HepG2 (cell line): ENCODE measurements around the gene PANK2. TPM values are rescaled to one million over a fixed set of nuclear protein-coding genes. Genes with fewer than 3 reads are reported as not detected.

ENCODE experiments used
- ERF ChIP-seq: IDR thresholded peaks from 2 replicates; pipeline ENCODE4 v1.6.1; 2018; ENCODE audit warnings: missing biosample characterization, missing genetic modification reagents
- FOXO4 ChIP-seq: sonication (generic); formaldehyde crosslinking; conservative IDR thresholded peaks from 2 replicates; pipeline ENCODE4 v1.8.1; 2023; ENCODE audit warnings: missing genetic modification reagents
- HNF4G ChIP-seq, 2 experiments: sonication (generic) in 1 of 2; formaldehyde crosslinking in 1 of 2; IDR thresholded peaks; 2 replicates each; pipeline versions ENCODE4 v1.4.0 to v1.6.1; 2011 to 2020; ENCODE audit warnings: borderline replicate concordance in 2 of 2, low read depth in 2 of 2, mild to moderate bottlenecking in 2 of 2, low read length in 1 of 2, missing genetic modification reagents in 1 of 2, moderate library complexity in 1 of 2
- KLF12 ChIP-seq: sonication (generic); formaldehyde crosslinking; IDR thresholded peaks from 2 replicates; pipeline ENCODE4 v1.4.0; 2020; ENCODE audit warnings: missing genetic modification reagents, borderline replicate concordance
- MED8 ChIP-seq: sonication (generic); formaldehyde crosslinking; IDR thresholded peaks from 2 replicates; pipeline ENCODE4 v1.8.1; 2023; ENCODE audit warnings: mild to moderate bottlenecking, missing genetic modification reagents; ENCODE audit not compliant: insufficient replicate concordance
- MEIS1 ChIP-seq: sonication (generic); formaldehyde crosslinking; IDR thresholded peaks from 2 replicates; pipeline ENCODE4 v1.9.0; 2021; ENCODE audit warnings: mild to moderate bottlenecking, missing genetic modification reagents, moderate library complexity, borderline replicate concordance
- MLX ChIP-seq: IDR thresholded peaks from 2 replicates; pipeline ENCODE4 v1.6.1; 2016
- NCOA1 ChIP-seq: sonication (generic); formaldehyde crosslinking; IDR thresholded peaks from 2 replicates; pipeline ENCODE4 v1.9.0; 2021; ENCODE audit warnings: missing genetic modification reagents
- TRIM24 ChIP-seq: sonication (generic); formaldehyde crosslinking; IDR thresholded peaks from 2 replicates; pipeline ENCODE4 v1.8.0; 2022; ENCODE audit warnings: mild to moderate bottlenecking, missing genetic modification reagents
- ZMAT3 ChIP-seq: sonication (generic); formaldehyde crosslinking; conservative IDR thresholded peaks from 2 replicates; pipeline ENCODE4 v1.7.0; 2021; ENCODE audit warnings: missing genetic modification reagents
- ZNF256 ChIP-seq: sonication (generic); formaldehyde crosslinking; conservative IDR thresholded peaks from 2 replicates; pipeline ENCODE4 v1.4.0; 2020; ENCODE audit warnings: missing genetic modification reagents
- ZNF317 ChIP-seq: sonication (generic); formaldehyde crosslinking; IDR thresholded peaks from 2 replicates; pipeline ENCODE4 v1.5.0; 2020; ENCODE audit warnings: mild to moderate bottlenecking, missing genetic modification reagents
- ZNF547 ChIP-seq: sonication (generic); formaldehyde crosslinking; IDR thresholded peaks from 2 replicates; pipeline ENCODE4 v1.5.1; 2020; ENCODE audit warnings: mild to moderate bottlenecking, missing genetic modification reagents
- ZNF570 ChIP-seq: sonication (generic); formaldehyde crosslinking; IDR thresholded peaks from 2 replicates; pipeline ENCODE4 v1.4.0; 2020; ENCODE audit warnings: mild to moderate bottlenecking, missing genetic modification reagents, borderline replicate concordance
- ZNF572 ChIP-seq: sonication (generic); formaldehyde crosslinking; IDR thresholded peaks from 2 replicates; pipeline ENCODE4 v1.5.1; 2020; ENCODE audit warnings: mild to moderate bottlenecking, missing genetic modification reagents
- ZNF576 ChIP-seq: sonication (generic); formaldehyde crosslinking; IDR thresholded peaks from 2 replicates; pipeline ENCODE4 v1.4.0; 2020; ENCODE audit warnings: mild to moderate bottlenecking, missing genetic modification reagents
- ZNF800 ChIP-seq: sonication (generic); formaldehyde crosslinking; IDR thresholded peaks from 2 replicates; pipeline ENCODE4 v1.4.0; 2020; ENCODE audit warnings: missing genetic modification reagents
- polyA plus RNA-seq, 8 experiments: library from polyadenylated mRNA; depleted of rRNA in 3 of 8; stranded (reverse) in 7 of 8; unstranded in 1 of 8; fragments of >200 nt; fragmentation: Illumina TruSeq in 4 of 8; extraction: Trizol in 4 of 8; gene quantifications; 2 replicates each; pipeline versions ENCODE4 v1.2.1 to v1.2.3, GENCODE V29; 2011 to 2016; ENCODE audit warnings: low read depth in 4 of 8, missing spikeins in 1 of 8, mixed read lengths in 1 of 8; ENCODE audit not compliant: insufficient read depth in 1 of 8
- total RNA-seq, 5 experiments: library from RNA; depleted of rRNA; stranded (reverse); fragments of >200 nt; fragmentation: Illumina TruSeq; extraction: Trizol; gene quantifications; 2 replicates each; pipeline ENCODE4 v1.2.3, GENCODE V29; 2016; ENCODE audit warnings: low read depth in 1 of 5
- TF ChIP-seq, protein P1 (sequence below): IDR thresholded peaks from 2 replicates; pipeline ENCODE4 v1.6.1; 2016; ENCODE audit warnings: low read depth, borderline replicate concordance
- TF ChIP-seq, protein P2 (sequence below): sonication (generic); formaldehyde crosslinking; conservative IDR thresholded peaks from 2 replicates; pipeline ENCODE4 v1.4.0; 2020; ENCODE audit warnings: mild to moderate bottlenecking, missing genetic modification reagents, moderate library complexity
- TF ChIP-seq, protein P3 (sequence below): sonication (generic); formaldehyde crosslinking; IDR thresholded peaks from 2 replicates; pipeline ENCODE4 v1.4.0; 2020; ENCODE audit warnings: low read depth, mild to moderate bottlenecking, missing genetic modification reagents

PANK2 gene
- total and polyA plus RNA-seq, 2 of the 13 experiments (the other 11 are each of a cell fraction or from before 2014, with no cell fraction given), result 39.2 to 123 TPM

DNA sequence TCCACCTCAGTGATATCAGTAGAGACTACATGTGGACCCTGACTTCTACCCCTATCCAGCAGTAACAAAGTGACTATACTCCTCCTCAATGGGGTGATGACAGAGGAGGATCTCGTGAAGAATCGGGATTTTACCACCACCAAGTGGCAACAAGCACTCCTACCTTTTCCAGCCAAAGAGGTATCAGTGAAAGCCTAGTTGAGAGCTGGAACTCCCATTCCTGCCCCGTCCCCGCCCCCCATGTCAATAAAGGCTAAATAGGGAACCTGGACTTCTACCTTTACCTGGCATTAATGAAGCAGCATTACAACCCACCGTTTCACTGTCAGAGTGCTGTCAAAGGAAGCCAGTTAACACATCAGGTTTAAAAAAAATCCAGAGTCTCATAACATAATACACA lies 80.8 kb downstream of the PANK2 start (continued):
- TF ChIP-seq MEIS1 (CRISPR knock-in tag), result no peak
- TF ChIP-seq MED8 (CRISPR knock-in tag), result no peak
- TF ChIP-seq TRIM24 (CRISPR knock-in tag), result no peak
- 0 out of 2 replicates have a peak, but pooled peaks have one; percentile 28 for TF ChIP-seq ZNF800 (CRISPR knock-in tag)
- TF ChIP-seq ZNF547 (CRISPR knock-in tag), result no peak
- TF ChIP-seq KLF12 (CRISPR knock-in tag), result 0 out of 2 replicates have a peak, but pooled peaks have one; percentile 33
- 0 out of 2 replicates have a peak, but pooled peaks have one; percentile 19 for TF ChIP-seq HNF4G (IDR thresholded peaks at IDR 0.05; ENCODE audit: borderline replicate concordance, low read depth, low read length)
- no peak for TF ChIP-seq HNF4G (CRISPR knock-in tag; IDR thresholded peaks at IDR 0.05; ENCODE audit: borderline replicate concordance, low read depth)
- TF ChIP-seq NCOA1 (CRISPR knock-in tag), result no peak
- TF ChIP-seq, protein P1, sequence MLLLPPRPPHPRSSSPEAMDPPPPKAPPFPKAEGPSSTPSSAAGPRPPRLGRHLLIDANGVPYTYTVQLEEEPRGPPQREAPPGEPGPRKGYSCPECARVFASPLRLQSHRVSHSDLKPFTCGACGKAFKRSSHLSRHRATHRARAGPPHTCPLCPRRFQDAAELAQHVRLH, result no peak
- TF ChIP-seq, protein P2, sequence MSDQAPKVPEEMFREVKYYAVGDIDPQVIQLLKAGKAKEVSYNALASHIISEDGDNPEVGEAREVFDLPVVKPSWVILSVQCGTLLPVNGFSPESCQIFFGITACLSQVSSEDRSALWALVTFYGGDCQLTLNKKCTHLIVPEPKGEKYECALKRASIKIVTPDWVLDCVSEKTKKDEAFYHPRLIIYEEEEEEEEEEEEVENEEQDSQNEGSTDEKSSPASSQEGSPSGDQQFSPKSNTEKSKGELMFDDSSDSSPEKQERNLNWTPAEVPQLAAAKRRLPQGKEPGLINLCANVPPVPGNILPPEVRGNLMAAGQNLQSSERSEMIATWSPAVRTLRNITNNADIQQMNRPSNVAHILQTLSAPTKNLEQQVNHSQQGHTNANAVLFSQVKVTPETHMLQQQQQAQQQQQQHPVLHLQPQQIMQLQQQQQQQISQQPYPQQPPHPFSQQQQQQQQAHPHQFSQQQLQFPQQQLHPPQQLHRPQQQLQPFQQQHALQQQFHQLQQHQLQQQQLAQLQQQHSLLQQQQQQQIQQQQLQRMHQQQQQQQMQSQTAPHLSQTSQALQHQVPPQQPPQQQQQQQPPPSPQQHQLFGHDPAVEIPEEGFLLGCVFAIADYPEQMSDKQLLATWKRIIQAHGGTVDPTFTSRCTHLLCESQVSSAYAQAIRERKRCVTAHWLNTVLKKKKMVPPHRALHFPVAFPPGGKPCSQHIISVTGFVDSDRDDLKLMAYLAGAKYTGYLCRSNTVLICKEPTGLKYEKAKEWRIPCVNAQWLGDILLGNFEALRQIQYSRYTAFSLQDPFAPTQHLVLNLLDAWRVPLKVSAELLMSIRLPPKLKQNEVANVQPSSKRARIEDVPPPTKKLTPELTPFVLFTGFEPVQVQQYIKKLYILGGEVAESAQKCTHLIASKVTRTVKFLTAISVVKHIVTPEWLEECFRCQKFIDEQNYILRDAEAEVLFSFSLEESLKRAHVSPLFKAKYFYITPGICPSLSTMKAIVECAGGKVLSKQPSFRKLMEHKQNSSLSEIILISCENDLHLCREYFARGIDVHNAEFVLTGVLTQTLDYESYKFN (CRISPR knock-in tag), result no peak
- 0 out of 2 replicates have a peak, but pooled peaks have one; percentile 27 for TF ChIP-seq ZNF317 (CRISPR knock-in tag)
- TF ChIP-seq ZNF572, result 0 out of 2 replicates have a peak, but pooled peaks have one; percentile 18
- TF ChIP-seq ZNF570 (CRISPR knock-in tag), result no peak
- TF ChIP-seq ZMAT3 (CRISPR knock-in tag), result no peak; the same call in 1 of the 2 replicates
- no peak for TF ChIP-seq ZNF256 (CRISPR knock-in tag)
- 0 out of 2 replicates have a peak, but pooled peaks have one; percentile 32 for TF ChIP-seq ERF (CRISPR knock-in tag)
- TF ChIP-seq MLX (CRISPR knock-in tag), result no peak
- TF ChIP-seq FOXO4 (CRISPR knock-in tag), result no peak
- TF ChIP-seq ZNF576, result no peak
- TF ChIP-seq, protein P3, sequence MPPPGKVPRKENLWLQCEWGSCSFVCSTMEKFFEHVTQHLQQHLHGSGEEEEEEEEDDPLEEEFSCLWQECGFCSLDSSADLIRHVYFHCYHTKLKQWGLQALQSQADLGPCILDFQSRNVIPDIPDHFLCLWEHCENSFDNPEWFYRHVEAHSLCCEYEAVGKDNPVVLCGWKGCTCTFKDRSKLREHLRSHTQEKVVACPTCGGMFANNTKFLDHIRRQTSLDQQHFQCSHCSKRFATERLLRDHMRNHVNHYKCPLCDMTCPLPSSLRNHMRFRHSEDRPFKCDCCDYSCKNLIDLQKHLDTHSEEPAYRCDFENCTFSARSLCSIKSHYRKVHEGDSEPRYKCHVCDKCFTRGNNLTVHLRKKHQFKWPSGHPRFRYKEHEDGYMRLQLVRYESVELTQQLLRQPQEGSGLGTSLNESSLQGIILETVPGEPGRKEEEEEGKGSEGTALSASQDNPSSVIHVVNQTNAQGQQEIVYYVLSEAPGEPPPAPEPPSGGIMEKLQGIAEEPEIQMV (CRISPR knock-in tag), result no peak
